Upper lobe of left lung (tissue), 4 donors: ENCODE measurements around the gene PACS2.

Experiments
- EP300 ChIP-seq, 4 donors: sonication (generic); formaldehyde crosslinking; IDR thresholded peaks; one replicate each; pipeline ENCODE4 v1.5.1; 2017; ENCODE audit warnings: antibody characterized with exemption in 4 of 4, control low read depth in 2 of 4
- POLR2A ChIP-seq, 4 donors: fragments of 450-650 bp; IDR thresholded peaks; one replicate each; pipeline ENCODE4 v1.5.1; 2016 to 2017; ENCODE audit warnings: antibody characterized with exemption in 4 of 4, mild to moderate bottlenecking in 2 of 4
- TF ChIP-seq, protein P1 (sequence below), 6 experiments: fragments of 450-650 bp in 4 of 6; fragments of 200-600 bp in 2 of 6; sonication (generic) in 2 of 6; IDR thresholded peaks; one replicate each; pipeline ENCODE4 v1.5.1; 2016 to 2019; ENCODE audit warnings: antibody characterized with exemption in 6 of 6

DNA sequence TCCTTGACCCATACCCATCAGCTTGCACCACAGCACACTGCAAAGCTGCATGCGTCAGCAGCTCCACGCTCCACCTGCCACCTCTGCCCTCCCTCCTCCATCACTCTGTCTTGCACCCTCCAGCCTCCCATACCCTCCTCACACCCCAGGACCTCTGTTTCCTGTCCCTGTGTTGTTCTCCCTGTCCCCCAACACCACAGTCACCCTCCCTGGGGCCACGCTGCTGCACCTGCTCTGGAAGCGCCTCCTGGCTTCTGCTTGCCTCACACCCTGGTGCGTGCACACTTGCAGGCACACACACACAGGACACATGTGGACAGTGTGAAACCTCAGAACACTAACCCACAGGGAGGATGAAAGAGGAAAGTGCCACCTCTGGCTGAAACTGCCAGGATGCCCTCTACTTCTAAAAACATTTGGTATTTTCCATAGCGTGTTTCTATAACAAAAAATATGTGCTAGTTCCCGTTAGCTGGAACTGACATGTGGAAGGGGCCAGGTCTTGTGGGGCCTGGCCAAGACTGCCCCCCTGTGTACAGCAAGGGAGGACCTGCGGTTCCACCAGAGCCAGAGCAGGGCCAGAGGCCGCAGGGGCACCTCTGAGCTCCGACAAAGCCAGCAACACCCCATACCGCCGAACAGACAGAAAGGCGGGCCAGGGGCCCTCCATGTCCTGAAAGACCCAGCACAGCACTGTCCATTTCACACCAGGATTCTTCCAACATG is 23.8 kb upstream of the PACS2 start:
- TF ChIP-seq, protein P1, sequence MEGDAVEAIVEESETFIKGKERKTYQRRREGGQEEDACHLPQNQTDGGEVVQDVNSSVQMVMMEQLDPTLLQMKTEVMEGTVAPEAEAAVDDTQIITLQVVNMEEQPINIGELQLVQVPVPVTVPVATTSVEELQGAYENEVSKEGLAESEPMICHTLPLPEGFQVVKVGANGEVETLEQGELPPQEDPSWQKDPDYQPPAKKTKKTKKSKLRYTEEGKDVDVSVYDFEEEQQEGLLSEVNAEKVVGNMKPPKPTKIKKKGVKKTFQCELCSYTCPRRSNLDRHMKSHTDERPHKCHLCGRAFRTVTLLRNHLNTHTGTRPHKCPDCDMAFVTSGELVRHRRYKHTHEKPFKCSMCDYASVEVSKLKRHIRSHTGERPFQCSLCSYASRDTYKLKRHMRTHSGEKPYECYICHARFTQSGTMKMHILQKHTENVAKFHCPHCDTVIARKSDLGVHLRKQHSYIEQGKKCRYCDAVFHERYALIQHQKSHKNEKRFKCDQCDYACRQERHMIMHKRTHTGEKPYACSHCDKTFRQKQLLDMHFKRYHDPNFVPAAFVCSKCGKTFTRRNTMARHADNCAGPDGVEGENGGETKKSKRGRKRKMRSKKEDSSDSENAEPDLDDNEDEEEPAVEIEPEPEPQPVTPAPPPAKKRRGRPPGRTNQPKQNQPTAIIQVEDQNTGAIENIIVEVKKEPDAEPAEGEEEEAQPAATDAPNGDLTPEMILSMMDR (IDR thresholded peaks at IDR 0.05), result no peak
- TF ChIP-seq EP300 (IDR thresholded peaks at IDR 0.05), result no peak
- no peak for TF ChIP-seq POLR2A (IDR thresholded peaks at IDR 0.05)
